ENCODE measurements around the gene CFAP97.
A peak's percentile ranks its signal among the peaks of the same experiment; 100 is the strongest.
"Not testable (repeated sequence)": the region's sequence is repeated elsewhere in the genome, so short reads cannot be mapped to it uniquely, and the experiment has no call there.

CFAP97 gene

DNA sequence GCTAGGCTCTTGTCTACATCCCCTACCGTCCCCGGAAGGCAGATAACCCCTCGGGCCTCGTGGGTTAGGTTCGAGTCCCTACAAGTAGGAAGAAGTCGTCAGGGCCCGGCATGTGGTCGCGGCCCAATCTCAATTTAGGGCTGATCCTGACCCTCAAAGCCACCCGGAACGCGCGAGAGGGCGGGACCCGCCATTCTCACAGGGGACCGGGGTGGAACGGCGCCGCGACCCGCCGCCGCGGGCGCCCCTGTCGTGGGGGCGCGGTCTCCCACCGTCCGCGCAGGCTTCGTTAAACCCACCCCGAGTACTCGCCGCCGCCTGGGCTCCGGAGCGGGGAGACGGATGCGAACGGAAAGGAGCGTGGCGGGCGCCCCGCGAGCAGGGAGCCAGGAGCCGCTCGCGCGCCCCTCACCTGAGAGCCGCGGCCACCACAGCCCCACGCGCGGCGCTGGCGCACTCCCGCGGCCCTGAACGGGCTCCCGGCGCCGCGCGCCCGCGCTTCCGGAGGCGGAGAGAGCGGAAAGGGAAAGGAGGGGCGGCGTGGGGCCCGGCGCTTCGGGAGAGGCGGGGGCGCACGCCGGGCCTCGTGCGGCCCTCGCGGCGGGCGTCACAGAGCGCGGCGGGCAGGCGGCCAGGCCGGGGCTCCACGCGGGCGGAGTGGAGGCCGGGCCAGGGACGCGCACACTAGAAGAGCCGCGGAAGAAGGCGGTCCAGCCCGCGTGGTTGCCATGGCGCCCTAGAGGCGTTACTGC is at the start of gene CFAP97:
TSS of gene CFAP97 (minus strand) at position 515 of the 752 bp plus-strand sequence. CDS start 12,804 bp downstream, outside the sequence.
- peak; percentile 62 to 74 (median 66) for DNase-seq (ENCODE audit: low read depth in 3 of 3)

DNA sequence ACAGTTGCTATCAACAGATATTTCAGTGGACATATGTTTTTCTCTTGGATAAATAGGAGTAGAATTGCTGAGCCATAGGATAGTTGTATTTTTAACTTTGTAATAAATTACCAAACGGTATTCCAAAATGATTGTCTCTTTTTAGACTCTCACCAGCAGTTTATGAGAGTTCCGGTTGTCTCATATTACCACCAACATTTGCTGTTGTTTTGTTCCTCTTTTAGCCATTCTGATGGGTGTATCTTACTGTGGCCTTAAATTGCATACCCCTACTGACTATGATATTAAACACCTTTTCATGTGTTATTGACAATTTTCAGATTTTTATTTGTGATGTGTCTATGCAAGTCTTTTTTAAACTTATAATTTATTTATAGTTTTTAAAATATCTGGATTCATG is 45.3 kb upstream of the CFAP97 start:
- no peak for DNase-seq (ENCODE audit: low read depth in 3 of 3)

- DNase-seq (ENCODE audit: low read depth in 3 of 3) = no peak
Measured at GRCh38 chr4:185248393-185249039, 44.7 kb upstream of the CFAP97 start.

- DNase-seq (ENCODE audit: low read depth in 3 of 3) = no peak
Measured at GRCh38 chr4:185247151-185247550, 43.4 kb upstream of the CFAP97 start.

- DNase-seq (ENCODE audit: low read depth in 3 of 3) = no peak
Measured at GRCh38 chr4:185246453-185246852, 42.7 kb upstream of the CFAP97 start.

DNA sequence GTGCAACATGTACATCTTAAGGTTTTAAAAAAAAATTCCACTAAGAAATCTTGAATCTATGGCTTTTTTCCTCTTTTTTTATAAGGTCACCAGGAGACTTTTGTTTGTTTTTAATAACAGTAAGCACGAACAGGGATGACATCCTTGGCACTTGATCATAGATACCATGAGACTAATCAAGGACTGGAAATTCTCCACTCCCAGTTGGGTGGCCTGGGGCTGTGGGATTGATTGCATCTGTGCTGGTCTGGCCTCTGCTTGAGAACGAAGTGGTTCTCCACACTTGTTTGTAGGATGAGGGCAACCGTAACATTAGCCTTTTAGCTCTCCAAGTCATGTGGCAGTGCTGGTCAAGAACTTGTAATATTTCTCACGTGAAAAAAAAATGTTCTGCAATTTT is 41.0 kb upstream of the CFAP97 start:
- no peak for DNase-seq (ENCODE audit: low read depth in 3 of 3)

DNA sequence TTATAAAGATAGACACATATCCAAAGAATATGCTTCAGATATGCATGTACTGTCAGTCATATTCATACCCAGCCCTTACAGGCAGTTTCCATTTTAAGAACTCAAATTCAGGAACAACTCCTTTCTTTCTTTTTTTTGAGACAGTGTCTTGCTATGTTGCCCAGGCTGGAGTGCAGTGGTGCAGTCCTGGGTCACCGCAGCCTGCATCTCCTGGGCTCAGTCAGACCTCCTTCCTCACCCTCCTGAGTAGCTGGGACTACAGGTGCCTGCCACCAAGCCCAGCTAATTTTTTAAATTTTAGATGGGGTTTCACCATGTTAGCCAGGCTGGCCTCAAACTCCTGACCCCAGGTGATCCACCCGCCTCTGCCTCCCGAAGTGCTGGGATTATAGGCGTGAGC is 40.1 kb upstream of the CFAP97 start:
- no peak for DNase-seq (ENCODE audit: low read depth in 3 of 3)

- no peak for DNase-seq (ENCODE audit: low read depth in 3 of 3)
Measured at GRCh38 chr4:185242749-185243533, 39.1 kb upstream of the CFAP97 start.

DNA sequence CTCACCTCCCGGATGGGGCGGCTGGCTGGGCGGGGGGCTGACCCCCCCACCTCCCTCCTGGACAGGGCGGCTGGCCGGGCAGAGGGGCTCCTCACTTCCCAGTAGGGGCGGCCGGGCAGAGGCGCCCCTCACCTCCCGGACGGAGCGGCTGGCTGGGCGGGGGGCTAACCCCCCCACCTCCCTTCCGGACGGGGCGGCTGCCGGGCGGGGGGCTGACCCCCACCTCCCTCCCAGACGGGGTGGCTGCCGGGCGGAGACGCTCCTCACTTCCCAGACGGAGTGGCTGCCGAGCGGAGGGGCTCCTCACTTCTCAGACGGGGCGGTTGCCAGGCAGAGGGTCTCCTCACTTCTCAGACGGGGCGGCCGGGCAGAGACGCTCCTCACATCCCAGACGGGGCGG is 36.7 kb upstream of the CFAP97 start:
- not testable (repeated sequence) for DNase-seq (ENCODE audit: low read depth in 3 of 3)

- no peak for DNase-seq (ENCODE audit: low read depth in 3 of 3)
Measured at GRCh38 chr4:185238750-185239149, 35.0 kb upstream of the CFAP97 start.

GRCh38 chr4:185238215-185238681 is 34.4 kb upstream of the CFAP97 start:
- peak in 2 of 3 experiments; percentile 6 to 32 for DNase-seq (ENCODE audit: low read depth in 3 of 3)

DNA sequence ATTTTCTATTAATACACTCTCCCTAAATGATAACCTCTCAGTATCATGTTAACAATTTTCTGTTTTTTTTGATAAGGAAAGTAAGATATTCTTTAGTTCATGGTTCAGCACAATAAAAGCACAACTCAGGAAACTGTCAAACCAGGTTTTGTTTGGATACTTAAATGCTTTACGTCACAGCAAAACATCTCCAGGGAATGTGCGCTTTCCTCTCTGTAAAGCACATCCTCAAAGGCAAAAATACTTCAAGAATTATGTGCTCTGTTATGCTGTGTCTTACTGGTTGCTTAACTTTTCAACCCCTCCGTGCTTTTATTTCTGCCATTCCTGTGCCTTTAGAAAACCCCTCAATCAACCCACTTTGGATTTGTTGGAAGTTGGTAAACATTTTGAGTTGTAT is 33.4 kb upstream of the CFAP97 start:
- no peak for DNase-seq (ENCODE audit: low read depth in 3 of 3)

GRCh38 chr4:185235843-185236503 is 32.2 kb upstream of the CFAP97 start:
- no peak for DNase-seq (ENCODE audit: low read depth in 3 of 3)

DNA sequence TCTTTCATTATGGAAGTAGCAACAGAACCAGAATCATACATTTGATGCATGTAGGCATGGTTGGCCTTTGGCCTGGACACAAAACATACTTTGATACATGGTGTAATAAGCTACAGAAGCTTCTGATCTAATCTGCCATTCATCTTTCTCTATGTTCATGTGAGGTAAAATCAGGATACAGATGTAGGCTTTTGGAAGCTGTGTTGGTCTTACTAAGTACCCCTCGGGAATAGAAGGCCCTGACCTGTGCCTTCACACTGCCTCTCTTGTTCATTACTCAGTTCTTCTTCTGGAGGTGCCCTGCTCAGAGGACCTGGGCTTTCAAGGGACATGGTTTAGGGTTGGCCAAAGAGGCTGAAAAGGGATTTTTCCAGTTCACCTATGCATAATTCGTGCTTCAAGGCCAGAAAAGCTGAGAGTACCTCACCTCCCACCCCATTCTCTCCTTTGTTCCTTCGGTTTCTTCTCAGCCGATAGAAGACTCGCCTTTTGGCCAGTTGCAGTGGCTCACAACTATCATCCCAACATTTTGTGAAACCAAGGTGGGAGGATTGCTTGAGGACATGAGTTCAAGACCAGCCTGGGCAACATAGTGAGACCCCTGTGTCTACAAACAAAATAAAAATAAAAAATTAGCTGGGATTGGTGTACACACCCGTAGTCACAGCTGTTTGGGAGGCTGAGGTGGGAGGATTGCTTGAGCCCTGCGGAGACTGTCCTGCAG is 31.5 kb upstream of the CFAP97 start:
- no peak for DNase-seq (ENCODE audit: low read depth in 3 of 3)

DNA sequence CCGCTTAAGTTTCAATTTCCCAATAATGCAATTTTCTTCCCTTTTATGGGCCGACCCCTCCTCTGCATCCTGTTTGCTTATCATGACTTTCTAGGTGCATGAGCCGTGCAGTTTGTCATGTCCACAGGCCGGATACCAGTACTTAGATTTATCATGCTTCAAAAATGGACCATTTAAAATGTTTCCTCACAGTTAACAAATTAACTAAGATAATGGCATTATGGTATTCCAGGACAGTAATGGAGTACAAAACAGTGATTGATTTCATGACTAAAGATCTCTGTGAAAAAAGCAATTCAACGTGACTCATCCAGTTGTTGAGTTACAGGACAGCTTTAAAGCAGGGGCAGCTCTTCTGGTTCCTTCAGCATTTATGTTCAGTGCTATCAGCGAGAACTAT is 28.6 kb upstream of the CFAP97 start:
- DNase-seq (ENCODE audit: low read depth in 3 of 3) = no peak

DNA sequence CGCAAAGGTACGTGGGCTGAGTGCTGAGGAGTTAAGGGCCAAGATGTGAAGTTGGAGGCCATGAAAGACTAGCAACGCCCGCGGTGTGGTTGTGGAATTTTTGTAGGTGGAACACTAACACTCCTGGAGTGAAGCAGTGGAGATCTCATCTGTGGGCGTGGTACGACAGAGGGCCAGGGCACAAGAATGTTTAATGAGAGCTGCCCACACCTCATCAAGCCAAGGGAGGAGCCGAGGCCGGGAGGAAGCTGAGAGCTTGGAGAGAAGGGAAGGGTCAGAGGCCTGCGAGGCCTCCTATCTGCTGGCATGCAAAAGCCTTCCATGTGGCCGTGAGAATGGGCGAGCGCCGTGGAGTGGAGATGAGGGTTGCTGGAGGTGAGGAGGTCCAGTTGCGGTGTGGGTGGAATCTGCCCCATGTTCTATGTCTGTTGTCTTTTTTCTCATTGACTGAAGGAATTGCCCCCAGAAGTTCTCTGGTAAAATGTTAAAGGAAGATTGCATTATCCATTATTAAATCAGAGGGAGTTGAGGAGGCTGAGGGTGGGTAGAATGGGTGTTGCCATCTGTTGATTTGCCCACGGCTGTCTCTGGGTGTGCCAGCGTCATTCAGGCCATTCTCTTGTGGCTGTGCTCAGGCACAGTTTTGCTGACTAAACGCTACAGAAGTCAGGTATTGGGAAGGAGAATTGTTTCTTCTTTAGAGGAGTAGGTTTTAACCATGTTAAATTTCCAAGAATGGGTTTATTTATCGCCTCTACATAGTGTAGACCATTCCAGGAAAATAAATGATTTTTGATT is 25.4 kb upstream of the CFAP97 start:
- no peak for DNase-seq (ENCODE audit: low read depth in 3 of 3)

- no peak for DNase-seq (ENCODE audit: low read depth in 3 of 3)
Measured at GRCh38 chr4:185227713-185228278, 24.0 kb upstream of the CFAP97 start.

DNA sequence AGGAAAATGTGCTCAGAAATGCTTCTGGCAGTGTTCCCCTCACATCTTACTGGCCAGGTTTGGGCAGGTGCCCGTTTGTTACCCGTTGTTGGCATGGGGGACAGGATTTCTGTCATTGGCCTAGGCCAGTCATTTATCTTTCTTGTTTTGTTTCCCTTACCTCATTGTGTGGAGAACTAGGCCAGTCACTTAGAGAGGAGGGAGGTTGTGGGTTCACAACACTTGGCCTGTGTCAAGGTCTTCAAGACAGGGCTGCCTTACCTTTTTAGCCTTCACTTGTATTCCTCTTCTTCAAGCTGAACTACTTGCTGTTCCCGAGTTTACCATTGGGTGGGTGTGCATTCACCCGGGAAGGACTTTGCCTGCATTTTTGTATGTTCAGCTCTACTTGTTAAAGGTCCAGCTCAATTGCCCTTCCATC is 23.3 kb upstream of the CFAP97 start:
- no peak for DNase-seq (ENCODE audit: low read depth in 3 of 3)

DNA sequence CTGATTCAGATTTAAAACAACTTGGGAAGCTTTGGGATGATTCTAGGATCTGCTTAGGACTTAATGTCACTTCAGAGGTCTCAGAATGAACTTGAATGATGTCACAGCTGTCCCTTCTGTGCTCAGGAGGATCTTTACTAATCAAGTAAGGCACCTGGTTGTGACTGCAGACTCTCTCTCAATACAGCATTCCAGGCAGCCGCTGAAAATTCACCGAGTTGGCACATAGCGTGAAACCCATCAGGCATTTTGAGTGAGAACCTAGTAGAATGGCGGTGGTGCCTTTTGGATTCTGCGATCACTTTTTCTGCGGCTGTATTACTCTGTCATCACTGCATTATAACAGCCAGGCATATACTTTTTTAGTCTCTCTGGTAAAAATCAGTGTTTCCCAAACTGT is 22.1 kb upstream of the CFAP97 start:
- no peak for DNase-seq (ENCODE audit: low read depth in 3 of 3)

DNA sequence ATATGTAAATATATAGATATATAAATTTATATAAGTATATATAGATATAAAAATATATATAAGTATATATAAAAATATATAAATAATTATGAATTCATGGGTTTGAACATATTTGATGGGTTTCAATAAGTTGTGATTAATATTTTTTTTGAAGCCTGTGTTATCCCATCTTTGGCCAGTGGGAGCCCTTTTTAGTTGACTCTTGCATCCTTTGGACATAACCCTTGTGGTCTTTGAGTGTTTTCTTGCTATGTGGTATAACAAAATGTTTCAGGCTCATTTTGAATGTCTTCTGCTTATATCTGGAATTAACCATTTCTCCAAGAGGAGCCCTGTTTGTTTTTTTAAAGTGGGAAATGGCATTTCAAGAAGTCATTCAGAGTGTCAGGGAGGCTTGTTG is 20.8 kb upstream of the CFAP97 start:
- no peak for DNase-seq (ENCODE audit: low read depth in 3 of 3)
